Effector memory CD4-positive, alpha-beta T cell (primary cell): ENCODE data around the gene FAM78A.

ENCODE experiments used
- DNase-seq, 3 donors: peaks; one replicate each; pipeline ENCODE4 v3.0.0-alpha.2; 2020
- H3K27ac ChIP-seq: 2 replicates; pipeline ENCODE4 v1.7.0; 2013; ENCODE audit warnings: mild to moderate bottlenecking, low read length, moderate library complexity; ENCODE audit not compliant: insufficient read depth, poor library complexity, severe bottlenecking
- H3K27me3 ChIP-seq: replicated peaks from 2 replicates; pipeline ENCODE4 v1.7.0; 2013; ENCODE audit warnings: mild to moderate bottlenecking, low read length; ENCODE audit not compliant: insufficient read depth, control insufficient read depth, poor library complexity, severe bottlenecking
- H3K36me3 ChIP-seq: 2 replicates; pipeline ENCODE4 v1.7.0; 2013; ENCODE audit warnings: mild to moderate bottlenecking, low read length, moderate library complexity; ENCODE audit not compliant: control insufficient read depth, insufficient read depth
- H3K4me1 ChIP-seq: 2 replicates; pipeline ENCODE4 v1.7.0; 2013; ENCODE audit warnings: low read length, mild to moderate bottlenecking; ENCODE audit not compliant: control insufficient read depth, insufficient read depth, poor library complexity, severe bottlenecking
- H3K4me3 ChIP-seq: 2 replicates; pipeline ENCODE4 v1.7.0; 2013; ENCODE audit warnings: low read length, low read depth, mild to moderate bottlenecking; ENCODE audit not compliant: insufficient read depth, poor library complexity, severe bottlenecking
- H3K9me3 ChIP-seq: 2 replicates; pipeline ENCODE4 v1.7.0; 2013; ENCODE audit warnings: mild to moderate bottlenecking, low read length, moderate library complexity; ENCODE audit not compliant: control insufficient read depth

Gene FAM78A

GRCh38 chr9:131291795-131292315, 15.5 kb upstream of the FAM78A start:
- Histone ChIP-seq H3K9me3 (no peaks in the 10 kb centered on the region), H3K27ac (no peak overlapping the region), H3K36me3 (no peaks in the 10 kb centered on the region), H3K27me3 (no peaks in the 10 kb centered on the region), H3K4me3 (no peak overlapping the region), H3K4me1 (no peaks in the 10 kb centered on the region)
- no peak for DNase-seq

GRCh38 chr9:131290767-131291370, 14.6 kb upstream of the FAM78A start:
- no peak overlapping the region for H3K27ac ChIP-seq
- no peaks in the 10 kb centered on the region for H3K27me3 ChIP-seq

GRCh38 chr9:131290036-131290766, 13.9 kb upstream of the FAM78A start:
- Histone ChIP-seq H3K36me3 (no peaks in the 10 kb centered on the region), H3K4me3 (no peak overlapping the region), H3K9me3 (no peaks in the 10 kb centered on the region), H3K4me1 (no peaks in the 10 kb centered on the region), H3K27ac (no peak overlapping the region), H3K27me3 (no peaks in the 10 kb centered on the region)
- no peak for DNase-seq

More at GRCh38 chr9:131290767-131291370, 14.6 kb upstream of the FAM78A start:
- Histone ChIP-seq H3K4me1 (no peaks in the 10 kb centered on the region), H3K36me3 (no peaks in the 10 kb centered on the region), H3K9me3 (no peaks in the 10 kb centered on the region), H3K4me3 (no peak overlapping the region)
- no peak for DNase-seq

- no peak within 1 kb of the TSS for H3K4me3 ChIP-seq
- no peak within 1 kb of the TSS for H3K27ac ChIP-seq
- H3K4me1 ChIP-seq, result no peaks in the 10 kb centered on the region
- H3K9me3 ChIP-seq, result no peaks in the 10 kb centered on the region
- DNase-seq, result no peak
- H3K36me3 ChIP-seq, result no peaks in the 10 kb centered on the region
- H3K27me3 ChIP-seq, result no peaks in the 10 kb centered on the region
Measured at GRCh38 chr9:131289301-131290035, 13.2 kb upstream of the FAM78A start, which contains the start of gene PLPP7. Gene PLPP7, plus strand, starts transcription at chr9:131289723. Its CDS starts 275 bp downstream, at chr9:131289998.

- no peaks in the 10 kb centered on the region for H3K4me1 ChIP-seq
- no peak for DNase-seq
- no peaks in the 10 kb centered on the region for H3K27me3 ChIP-seq
- no peaks in the 10 kb centered on the region for H3K36me3 ChIP-seq
- H3K27ac ChIP-seq, result no peak overlapping the region
- H3K4me3 ChIP-seq, result no peak overlapping the region
- H3K9me3 ChIP-seq, result no peaks in the 10 kb centered on the region
Measured at GRCh38 chr9:131288217-131288616, 11.9 kb upstream of the FAM78A start.

- no peaks in the 10 kb centered on the region for H3K9me3 ChIP-seq
- H3K4me1 ChIP-seq, result peaks cover 6% of the 10 kb centered on the region
- H3K4me3 ChIP-seq, result no peak overlapping the region
- no peak for DNase-seq
- H3K27ac ChIP-seq, result no peak overlapping the region
- H3K27me3 ChIP-seq, result no peaks in the 10 kb centered on the region
- H3K36me3 ChIP-seq, result no peaks in the 10 kb centered on the region
Measured at GRCh38 chr9:131287359-131287758, 11.0 kb upstream of the FAM78A start.

- no peaks in the 10 kb centered on the region for H3K27me3 ChIP-seq
- H3K36me3 ChIP-seq, result no peaks in the 10 kb centered on the region
- no peak overlapping the region for H3K27ac ChIP-seq
- H3K4me3 ChIP-seq, result no peak overlapping the region
- no peak for DNase-seq
- H3K9me3 ChIP-seq, result no peaks in the 10 kb centered on the region
- peaks cover 10% of the 10 kb centered on the region for H3K4me1 ChIP-seq
Measured at GRCh38 chr9:131284856-131285255, 8.5 kb upstream of the FAM78A start.

GRCh38 chr9:131282688-131283422, 6.5 kb upstream of the FAM78A start:
- DNase-seq, result no peak
- no peaks in the 10 kb centered on the region for H3K9me3 ChIP-seq
- H3K4me1 ChIP-seq, result peaks cover 25% of the 10 kb centered on the region
- no peaks in the 10 kb centered on the region for H3K27me3 ChIP-seq
- H3K27ac ChIP-seq, result no peak overlapping the region
- no peaks in the 10 kb centered on the region for H3K36me3 ChIP-seq
- H3K4me3 ChIP-seq, result peak overlapping the region; percentile 29

GRCh38 chr9:131282175-131282574, 5.9 kb upstream of the FAM78A start:
- Histone ChIP-seq H3K4me3 (no peak overlapping the region), H3K4me1 (peaks cover 25% of the 10 kb centered on the region), H3K36me3 (no peaks in the 10 kb centered on the region), H3K27me3 (no peaks in the 10 kb centered on the region), H3K27ac (no peak overlapping the region), H3K9me3 (no peaks in the 10 kb centered on the region)
- DNase-seq, result no peak
